KOPT-K1 (cell line): Measurements from ENCODE around the gene IER5L.
"Not testable (repeated sequence)": the region's sequence is repeated elsewhere in the genome, so short reads cannot be mapped to it uniquely, and the experiment has no call there.

Experiments
- H3K27ac ChIP-seq: fragments of 200-600 bp; sonication (generic); 2 replicates; pipeline ENCODE4 v1.5.1; 2016; ENCODE audit warnings: antibody characterized with exemption, mild to moderate bottlenecking, low read depth, low read length; ENCODE audit not compliant: poor library complexity, severe bottlenecking
- H3K36me3 ChIP-seq: fragments of 200-600 bp; sonication (generic); 2 replicates; pipeline ENCODE4 v1.5.1; 2017; ENCODE audit warnings: antibody characterized with exemption, mild to moderate bottlenecking, low read length, moderate library complexity; ENCODE audit not compliant: insufficient read depth
- H3K9me3 ChIP-seq: fragments of 200-600 bp; sonication (generic); 2 replicates; pipeline ENCODE4 v1.5.1; 2017; ENCODE audit warnings: antibody characterized with exemption, low read length, mild to moderate bottlenecking; ENCODE audit not compliant: insufficient read depth, poor library complexity, severe bottlenecking

Gene IER5L

DNA sequence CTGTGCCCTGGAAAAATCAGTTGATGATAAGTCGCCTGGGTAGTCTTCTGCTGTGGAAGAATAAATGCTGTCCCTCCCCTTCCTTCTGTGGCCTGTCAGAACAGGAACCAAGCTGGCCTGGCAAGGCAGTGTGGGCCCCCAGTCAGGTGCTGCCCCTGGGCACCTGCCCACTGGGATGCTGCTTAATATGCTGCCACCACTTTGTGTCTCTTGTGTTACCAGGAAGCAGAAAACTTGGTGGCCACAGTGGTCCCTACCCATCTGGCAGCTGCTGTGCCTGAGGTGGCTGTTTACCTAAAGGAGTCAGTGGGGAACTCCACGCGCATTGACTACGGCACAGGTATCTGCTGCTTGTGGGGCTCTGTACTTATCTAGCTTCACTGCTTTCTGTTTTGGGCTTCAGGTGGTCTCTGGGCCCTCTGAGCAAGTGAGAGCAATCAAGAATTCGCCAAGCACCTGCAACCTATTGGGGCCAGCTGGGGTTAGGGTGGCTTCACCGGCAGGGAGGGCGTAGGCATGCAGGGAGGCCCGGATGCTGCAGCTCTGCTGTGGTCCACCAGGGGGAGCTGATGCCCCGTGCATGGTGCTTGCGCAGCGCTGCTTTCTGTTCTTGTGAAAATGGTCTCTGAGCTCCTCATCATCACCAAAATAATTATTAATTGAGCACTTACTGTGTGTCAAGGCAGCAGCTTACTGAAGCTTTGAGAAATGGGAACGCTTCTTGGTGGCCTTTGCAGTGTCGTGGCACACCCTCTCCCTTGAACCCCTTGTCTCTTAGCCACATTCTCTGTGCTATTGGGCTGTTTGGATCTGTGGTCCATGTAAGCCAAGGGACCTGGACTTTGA lies 46.5 kb downstream of the IER5L start:
- peaks cover 78% of the 10 kb centered on the region for H3K36me3 ChIP-seq

DNA sequence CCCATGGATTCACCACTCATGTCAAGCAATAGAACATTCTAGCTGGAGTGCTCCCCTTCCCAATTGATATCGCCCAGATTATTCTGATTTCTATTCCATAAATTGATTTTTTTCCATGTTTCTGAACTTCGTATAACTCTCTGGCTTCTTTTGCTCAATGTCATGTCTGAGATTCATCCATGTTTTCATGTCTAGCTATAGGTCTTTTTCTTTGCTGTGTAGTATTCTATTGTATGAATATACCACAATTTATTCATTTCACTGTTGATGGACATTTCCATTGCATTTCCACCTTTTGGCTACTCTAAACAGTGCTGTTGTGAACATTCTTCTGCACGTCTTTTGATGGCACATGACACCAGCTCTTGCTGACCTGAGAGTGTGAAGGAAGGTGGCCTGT lies 47.3 kb downstream of the IER5L start:
- peaks cover 80% of the 10 kb centered on the region for H3K36me3 ChIP-seq
- no peaks in the 10 kb centered on the region for H3K9me3 ChIP-seq
- no peak overlapping the region for H3K27ac ChIP-seq

More for the DNA sequence above, 46.5 kb downstream of the IER5L start:
- no peak overlapping the region for H3K27ac ChIP-seq
- no peaks in the 10 kb centered on the region for H3K9me3 ChIP-seq

DNA sequence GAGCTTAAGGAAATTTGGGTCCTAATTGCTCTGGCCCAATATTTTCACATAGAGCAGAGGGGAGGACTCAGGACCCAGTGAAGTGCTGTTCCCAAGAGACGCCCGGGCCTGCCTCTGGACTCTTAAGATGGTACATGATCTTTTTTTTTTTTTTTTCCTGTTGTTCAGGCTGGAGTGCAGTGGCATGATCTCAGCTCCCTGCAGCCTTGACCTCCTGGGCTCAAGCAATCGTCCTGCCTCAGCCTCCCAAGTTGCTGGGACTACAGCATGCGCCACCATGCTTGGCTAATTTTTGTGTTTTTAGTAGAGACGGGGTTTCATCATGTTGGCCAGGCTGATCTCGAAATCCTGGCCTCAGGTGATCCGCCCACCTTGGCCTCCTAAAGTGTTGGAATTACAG lies 47.8 kb downstream of the IER5L start:
- peaks cover 81% of the 10 kb centered on the region for H3K36me3 ChIP-seq
- not testable (repeated sequence) for H3K27ac ChIP-seq

DNA sequence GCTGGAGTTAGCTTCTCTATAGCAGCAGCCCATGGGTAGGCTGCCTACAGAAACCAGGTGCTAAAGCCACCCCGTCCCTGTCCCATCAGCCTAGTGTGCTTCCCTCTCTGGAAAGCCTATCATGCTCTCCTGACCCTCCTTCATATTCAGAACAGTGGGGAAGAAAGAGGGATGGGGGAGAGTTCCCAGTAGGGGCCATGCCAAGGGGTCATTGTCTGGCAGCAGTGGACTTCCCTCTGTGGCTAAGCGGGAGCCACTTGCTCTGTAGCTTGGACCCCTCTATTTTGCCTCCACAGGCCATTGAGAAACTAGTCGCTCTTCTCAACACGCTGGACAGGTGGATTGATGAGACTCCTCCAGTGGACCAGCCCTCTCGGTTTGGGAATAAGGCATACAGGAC lies 49.4 kb downstream of the IER5L start:
- H3K27ac ChIP-seq, result no peak overlapping the region
- no peaks in the 10 kb centered on the region for H3K9me3 ChIP-seq
- H3K36me3 ChIP-seq, result peaks cover 81% of the 10 kb centered on the region

More for the DNA sequence above, 47.8 kb downstream of the IER5L start:
- not testable (repeated sequence) for H3K9me3 ChIP-seq

DNA sequence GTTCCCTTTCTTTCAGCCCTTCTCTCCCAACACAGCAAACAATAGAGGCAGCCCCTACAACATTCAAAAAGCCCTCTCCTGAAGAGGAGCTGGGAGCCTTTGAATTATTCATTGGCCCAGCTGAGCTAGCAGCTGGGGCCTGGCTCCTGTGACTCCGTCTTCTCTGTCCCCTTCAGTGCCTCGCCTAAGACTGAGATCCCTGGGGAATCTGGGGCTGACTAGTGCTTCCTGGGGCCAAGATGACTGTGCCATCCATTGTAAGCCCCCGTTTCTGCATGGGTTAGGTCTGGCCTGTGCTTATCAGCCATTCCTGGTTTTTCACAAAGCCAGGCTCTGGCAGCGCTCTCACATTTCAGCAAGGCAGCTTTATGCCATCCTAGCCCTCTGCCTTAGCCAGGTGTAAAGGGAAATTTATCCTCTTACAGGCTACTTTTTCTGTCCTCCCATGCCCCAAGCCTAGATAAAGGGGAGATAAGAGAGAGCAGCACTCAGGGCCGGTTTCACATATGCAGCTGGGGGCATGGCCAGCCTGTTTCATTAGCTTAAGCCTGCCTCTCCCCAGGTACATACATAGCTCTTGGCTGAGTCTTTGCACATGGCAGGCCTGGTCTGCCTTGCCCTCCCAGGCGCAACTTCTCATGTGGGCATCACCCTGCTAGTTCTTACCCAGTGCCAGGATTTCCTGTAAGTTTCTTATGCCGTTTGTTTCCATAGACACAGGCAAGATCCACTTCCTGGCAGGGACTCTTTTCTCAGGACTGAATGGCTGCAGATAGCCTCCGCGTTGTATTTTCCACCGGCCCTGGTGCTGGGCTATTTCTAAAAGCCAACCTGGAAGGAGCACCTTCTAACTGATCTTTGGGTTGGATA lies 51.1 kb downstream of the IER5L start:
- Histone ChIP-seq H3K9me3 (no peaks in the 10 kb centered on the region), H3K36me3 (peaks cover 81% of the 10 kb centered on the region), H3K27ac (no peak overlapping the region)
